RWPE2 (cell line): Measurements from ENCODE around the gene ACSL1.
"Not testable (repeated sequence)": the region's sequence is repeated elsewhere in the genome, so short reads cannot be mapped to it uniquely, and the experiment has no call there.

Experiments used
- ATAC-seq: fragments of 200-7000 bp; cut with Tn5 transposase; 3 replicates; pipeline ENCODE4 v1.9.1; 2021; ENCODE audit warnings: low read depth
- DNase-seq: peaks from one replicate; pipeline ENCODE4 v3.0.0-alpha.2; 2020; ENCODE audit warnings: low spot score
- H3K27ac ChIP-seq: fragments of 450-650 bp; 2 replicates; pipeline ENCODE4 v1.5.1; 2017; ENCODE audit warnings: mild to moderate bottlenecking; ENCODE audit not compliant: poor library complexity, severe bottlenecking
- H3K27me3 ChIP-seq: fragments of 250-450 bp; sonication (Bioruptor Pico); 2 replicates; pipeline ENCODE4 v1.5.1; 2021; ENCODE audit warnings: mild to moderate bottlenecking, moderate library complexity; ENCODE audit not compliant: insufficient read depth, poor library complexity, severe bottlenecking
- H3K36me3 ChIP-seq: fragments of 250-450 bp; sonication (Bioruptor Pico); 2 replicates; pipeline ENCODE4 v1.5.1; 2020; ENCODE audit warnings: low read depth, mild to moderate bottlenecking, moderate library complexity
- H3K4me1 ChIP-seq: fragments of 250-450 bp; sonication (Bioruptor Pico); 2 replicates; pipeline ENCODE4 v1.5.1; 2021; ENCODE audit warnings: mild to moderate bottlenecking, moderate library complexity; ENCODE audit not compliant: insufficient read depth, poor library complexity, severe bottlenecking
- H3K4me3 ChIP-seq: fragments of 250-450 bp; sonication (Bioruptor Pico); 2 replicates; pipeline ENCODE4 v1.5.1; 2021; ENCODE audit warnings: mild to moderate bottlenecking, moderate library complexity; ENCODE audit not compliant: severe bottlenecking
- H3K9me3 ChIP-seq: fragments of 250-450 bp; sonication (Bioruptor Pico); 2 replicates; pipeline ENCODE4 v1.5.1; 2021; ENCODE audit warnings: mild to moderate bottlenecking, moderate library complexity; ENCODE audit not compliant: severe bottlenecking
- TF ChIP-seq, protein P1 (sequence below): fragments of 450-650 bp; IDR thresholded peaks from one replicate; pipeline ENCODE4 v1.5.1; 2017; ENCODE audit warnings: mild to moderate bottlenecking, moderate library complexity; ENCODE audit not compliant: poor library complexity, severe bottlenecking

Gene ACSL1

DNA sequence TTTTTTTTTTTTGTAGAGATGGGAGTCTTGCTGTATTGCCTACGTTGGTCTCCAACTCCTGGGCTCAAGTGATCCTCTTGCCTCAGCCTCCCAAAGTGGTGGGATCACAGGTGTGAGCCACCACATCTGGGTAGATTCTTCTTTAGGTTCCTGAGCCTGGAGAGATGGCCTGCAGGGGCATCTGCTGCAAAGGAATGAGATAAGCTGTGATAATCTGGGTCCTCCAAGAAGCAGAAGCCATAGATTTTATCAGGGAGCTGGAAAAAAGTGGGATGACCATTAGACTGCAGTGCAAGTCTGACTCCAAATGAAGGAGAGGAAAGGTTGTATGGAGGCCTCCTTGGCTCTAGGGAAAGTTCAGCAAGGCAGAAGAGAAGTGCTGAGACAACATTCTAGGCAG, 19.0 kb upstream of the ACSL1 start:
- peaks cover 4% of the 10 kb centered on the region for H3K4me1 ChIP-seq
- no peak overlapping the region for H3K4me3 ChIP-seq
- DNase-seq, result no peak
- H3K27me3 ChIP-seq, result no peaks in the 10 kb centered on the region
- no peaks in the 10 kb centered on the region for H3K36me3 ChIP-seq
- H3K27ac ChIP-seq, result no peak overlapping the region
- H3K9me3 ChIP-seq, result no peaks in the 10 kb centered on the region
- TF ChIP-seq, protein P1, sequence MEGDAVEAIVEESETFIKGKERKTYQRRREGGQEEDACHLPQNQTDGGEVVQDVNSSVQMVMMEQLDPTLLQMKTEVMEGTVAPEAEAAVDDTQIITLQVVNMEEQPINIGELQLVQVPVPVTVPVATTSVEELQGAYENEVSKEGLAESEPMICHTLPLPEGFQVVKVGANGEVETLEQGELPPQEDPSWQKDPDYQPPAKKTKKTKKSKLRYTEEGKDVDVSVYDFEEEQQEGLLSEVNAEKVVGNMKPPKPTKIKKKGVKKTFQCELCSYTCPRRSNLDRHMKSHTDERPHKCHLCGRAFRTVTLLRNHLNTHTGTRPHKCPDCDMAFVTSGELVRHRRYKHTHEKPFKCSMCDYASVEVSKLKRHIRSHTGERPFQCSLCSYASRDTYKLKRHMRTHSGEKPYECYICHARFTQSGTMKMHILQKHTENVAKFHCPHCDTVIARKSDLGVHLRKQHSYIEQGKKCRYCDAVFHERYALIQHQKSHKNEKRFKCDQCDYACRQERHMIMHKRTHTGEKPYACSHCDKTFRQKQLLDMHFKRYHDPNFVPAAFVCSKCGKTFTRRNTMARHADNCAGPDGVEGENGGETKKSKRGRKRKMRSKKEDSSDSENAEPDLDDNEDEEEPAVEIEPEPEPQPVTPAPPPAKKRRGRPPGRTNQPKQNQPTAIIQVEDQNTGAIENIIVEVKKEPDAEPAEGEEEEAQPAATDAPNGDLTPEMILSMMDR, result no peak
- no peak for ATAC-seq

DNA sequence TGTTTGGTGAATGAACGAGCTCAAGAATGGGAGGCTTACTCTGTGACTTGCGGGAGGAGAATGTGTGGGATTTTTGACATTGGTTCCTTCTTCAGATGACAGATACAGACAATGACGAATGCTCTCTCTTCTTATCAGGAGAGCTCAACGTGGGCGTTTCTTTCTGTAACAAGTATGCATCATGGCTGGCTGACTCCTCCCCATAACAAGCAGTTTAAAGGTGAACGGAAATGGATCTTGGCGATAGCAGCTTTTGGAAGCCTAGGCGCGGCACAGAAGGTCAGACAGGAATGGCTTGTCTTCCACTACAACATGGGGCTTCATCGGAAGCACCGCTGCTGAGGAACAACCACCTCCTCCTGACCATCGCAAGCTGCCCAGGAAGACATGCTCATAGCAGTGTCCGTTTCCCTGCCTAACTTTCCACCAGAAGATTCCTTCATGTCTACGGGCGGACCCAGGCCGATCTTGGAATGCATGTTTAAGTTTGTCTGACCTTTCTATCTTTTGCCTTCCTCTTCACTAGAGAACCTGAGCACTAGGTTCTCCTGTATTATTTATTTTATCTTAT, 18.3 kb upstream of the ACSL1 start:
- Histone ChIP-seq H3K9me3 (no peaks in the 10 kb centered on the region), H3K4me3 (no peak overlapping the region), H3K4me1 (peaks cover 4% of the 10 kb centered on the region), H3K27ac (no peak overlapping the region), H3K36me3 (no peaks in the 10 kb centered on the region), H3K27me3 (no peaks in the 10 kb centered on the region)
- ATAC-seq (no peak), DNase-seq (no peak)
- TF ChIP-seq, protein P1, result no peak

DNA sequence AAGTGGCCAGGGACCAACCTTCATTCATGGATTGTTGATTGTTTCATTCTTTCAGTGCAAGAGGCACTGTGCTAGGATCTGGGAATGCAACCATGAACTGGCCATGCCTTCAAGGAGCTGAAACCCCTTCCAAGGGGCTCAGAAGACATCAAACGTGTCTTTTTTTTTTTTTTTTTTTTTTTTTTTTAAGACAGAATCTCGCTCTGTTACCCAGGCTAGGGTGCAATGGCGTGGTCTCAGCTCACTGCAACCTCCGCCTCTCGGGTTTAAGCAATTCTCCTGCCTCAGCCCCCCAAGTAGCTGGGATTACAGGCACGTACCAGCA, 13.3 kb upstream of the ACSL1 start:
- not testable (repeated sequence) for H3K9me3 ChIP-seq, H3K27ac ChIP-seq, H3K27me3 ChIP-seq, H3K4me3 ChIP-seq, H3K36me3 ChIP-seq, ATAC-seq, DNase-seq, H3K4me1 ChIP-seq

GRCh38 chr4:184838249-184839074, 12.7 kb upstream of the ACSL1 start:
- Histone ChIP-seq H3K27ac (no peak overlapping the region), H3K27me3 (no peaks in the 10 kb centered on the region), H3K4me3 (no peak overlapping the region), H3K9me3 (no peaks in the 10 kb centered on the region), H3K36me3 (no peaks in the 10 kb centered on the region), H3K4me1 (no peaks in the 10 kb centered on the region)
- DNase-seq (no peak), ATAC-seq (no peak)
- TF ChIP-seq, protein P1, result no peak

DNA sequence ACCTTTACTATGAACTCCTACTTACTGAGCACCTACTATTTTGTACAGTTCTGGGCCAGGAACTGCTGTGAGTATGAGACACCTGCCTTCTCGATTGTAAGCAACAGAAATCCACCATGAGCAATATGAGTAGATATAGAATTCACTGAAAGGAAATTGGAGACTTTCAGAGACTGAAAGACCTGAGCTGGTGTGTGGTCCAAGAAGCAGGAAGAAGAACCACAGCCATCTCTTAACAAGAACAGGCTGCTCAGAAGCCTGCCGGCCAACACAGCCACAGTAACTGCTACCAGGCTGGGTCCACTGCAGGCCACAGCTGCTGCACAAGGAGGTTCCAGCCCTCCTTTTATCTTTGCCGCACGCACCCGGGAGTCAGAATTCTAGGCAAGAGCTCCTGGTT, 10.8 kb upstream of the ACSL1 start:
- Histone ChIP-seq H3K4me1 (no peaks in the 10 kb centered on the region), H3K27me3 (no peaks in the 10 kb centered on the region), H3K4me3 (no peak overlapping the region), H3K27ac (no peak overlapping the region), H3K9me3 (no peaks in the 10 kb centered on the region), H3K36me3 (no peaks in the 10 kb centered on the region)
- ATAC-seq (no peak), DNase-seq (no peak)
- TF ChIP-seq, protein P1, result no peak
